ENCODE measurements around the gene MARF1. TPM values are rescaled to one million over a fixed set of nuclear protein-coding genes. Genes with fewer than 3 reads are reported as not detected.

The MARF1 gene
- total and polyA plus RNA-seq, 9 of the 15 experiments (the other 6 are each of a cell fraction or from before 2014, with no cell fraction given) = 4.7 to 33.2 (median 11.7) TPM

- no peak for TF ChIP-seq NR0B1 (IDR thresholded peaks at IDR 0.05; ENCODE audit: partially characterized antibody)
- TF ChIP-seq HNRNPL (IDR thresholded peaks at IDR 0.05; ENCODE audit: low read depth, low read length) = no peak
- TF ChIP-seq, protein P1, sequence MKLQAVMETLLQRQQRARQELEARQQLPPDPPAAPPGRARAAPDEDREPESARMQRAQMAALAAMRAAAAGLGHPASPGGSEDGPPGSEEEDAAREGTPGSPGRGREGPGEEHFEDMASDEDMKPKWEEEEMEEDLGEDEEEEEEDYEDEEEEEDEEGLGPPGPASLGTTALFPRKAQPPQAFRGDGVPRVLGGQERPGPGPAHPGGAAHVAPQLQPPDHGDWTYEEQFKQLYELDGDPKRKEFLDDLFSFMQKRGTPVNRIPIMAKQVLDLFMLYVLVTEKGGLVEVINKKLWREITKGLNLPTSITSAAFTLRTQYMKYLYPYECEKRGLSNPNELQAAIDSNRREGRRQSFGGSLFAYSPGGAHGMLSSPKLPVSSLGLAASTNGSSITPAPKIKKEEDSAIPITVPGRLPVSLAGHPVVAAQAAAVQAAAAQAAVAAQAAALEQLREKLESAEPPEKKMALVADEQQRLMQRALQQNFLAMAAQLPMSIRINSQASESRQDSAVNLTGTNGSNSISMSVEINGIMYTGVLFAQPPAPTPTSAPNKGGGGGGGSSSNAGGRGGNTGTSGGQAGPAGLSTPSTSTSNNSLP (IDR thresholded peaks at IDR 0.05; ENCODE audit: borderline replicate concordance, low read depth, low read length) = 0 out of 2 replicates have a peak, but pooled peaks have one; percentile 62
- TF ChIP-seq STAT6 (CRISPR knock-in tag; IDR thresholded peaks at IDR 0.05) = 0 out of 2 replicates have a peak, but pooled peaks have one; percentile 32
- no peak for TF ChIP-seq ZNF140 (CRISPR knock-in tag; IDR thresholded peaks at IDR 0.05)
- no peak for TF ChIP-seq ZSCAN29 (IDR thresholded peaks at IDR 0.05)
- TF ChIP-seq ZNF586 (CRISPR knock-in tag; conservative IDR thresholded peaks at IDR 0.05) = no peak
- TF ChIP-seq HMG20B (CRISPR knock-in tag; IDR thresholded peaks at IDR 0.05) = 0 out of 2 replicates have a peak, but pooled peaks have one; percentile 28
- TF ChIP-seq, protein P2, sequence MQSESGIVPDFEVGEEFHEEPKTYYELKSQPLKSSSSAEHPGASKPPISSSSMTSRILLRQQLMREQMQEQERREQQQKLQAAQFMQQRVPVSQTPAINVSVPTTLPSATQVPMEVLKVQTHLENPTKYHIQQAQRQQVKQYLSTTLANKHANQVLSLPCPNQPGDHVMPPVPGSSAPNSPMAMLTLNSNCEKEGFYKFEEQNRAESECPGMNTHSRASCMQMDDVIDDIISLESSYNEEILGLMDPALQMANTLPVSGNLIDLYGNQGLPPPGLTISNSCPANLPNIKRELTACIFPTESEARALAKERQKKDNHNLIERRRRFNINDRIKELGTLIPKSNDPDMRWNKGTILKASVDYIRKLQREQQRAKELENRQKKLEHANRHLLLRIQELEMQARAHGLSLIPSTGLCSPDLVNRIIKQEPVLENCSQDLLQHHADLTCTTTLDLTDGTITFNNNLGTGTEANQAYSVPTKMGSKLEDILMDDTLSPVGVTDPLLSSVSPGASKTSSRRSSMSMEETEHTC (IDR thresholded peaks at IDR 0.05) = no peak
- TF ChIP-seq, protein P3, sequence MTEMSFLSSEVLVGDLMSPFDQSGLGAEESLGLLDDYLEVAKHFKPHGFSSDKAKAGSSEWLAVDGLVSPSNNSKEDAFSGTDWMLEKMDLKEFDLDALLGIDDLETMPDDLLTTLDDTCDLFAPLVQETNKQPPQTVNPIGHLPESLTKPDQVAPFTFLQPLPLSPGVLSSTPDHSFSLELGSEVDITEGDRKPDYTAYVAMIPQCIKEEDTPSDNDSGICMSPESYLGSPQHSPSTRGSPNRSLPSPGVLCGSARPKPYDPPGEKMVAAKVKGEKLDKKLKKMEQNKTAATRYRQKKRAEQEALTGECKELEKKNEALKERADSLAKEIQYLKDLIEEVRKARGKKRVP (CRISPR knock-in tag; IDR thresholded peaks at IDR 0.05) = peak; percentile 20; the same call in 1 of the 2 replicates
- no peak for TF ChIP-seq BMI1 (IDR thresholded peaks at IDR 0.05; ENCODE audit: low read length)
- no peak for TF ChIP-seq NR3C1 (CRISPR knock-in tag; IDR thresholded peaks at IDR 0.05)
- no peak for TF ChIP-seq ZNF551 (CRISPR knock-in tag; IDR thresholded peaks at IDR 0.05)
- no peak for TF ChIP-seq MYBL2 (IDR thresholded peaks at IDR 0.05; ENCODE audit: low read depth)
- no peak for TF ChIP-seq MYBL2 (CRISPR knock-in tag; IDR thresholded peaks at IDR 0.05; ENCODE audit: borderline replicate concordance)
- TF ChIP-seq WHSC1 (IDR thresholded peaks at IDR 0.05; ENCODE audit: low read length) = no peak
- no peak for TF ChIP-seq GATAD2B (IDR thresholded peaks at IDR 0.05; ENCODE audit: borderline replicate concordance)
- no peak for TF ChIP-seq RHOXF2B (CRISPR knock-in tag; conservative IDR thresholded peaks at IDR 0.05)
These were observed 65.7 kb downstream of the MARF1 start (continued) for GRCh38 chr16:15576960-15577958.
